ENCODE data around the gene PYGB.

- TF ChIP-seq BACH2 (CRISPR knock-in tag; IDR thresholded peaks at IDR 0.05; ENCODE audit: borderline replicate concordance) (no peak), RARB (CRISPR knock-in tag; IDR thresholded peaks at IDR 0.05) (no peak), TSHZ2 (CRISPR knock-in tag; IDR thresholded peaks at IDR 0.05) (no peak), ZNF565 (CRISPR knock-in tag; conservative IDR thresholded peaks at IDR 0.05; ENCODE audit: low read depth) (no peak), CREB5 (CRISPR knock-in tag; IDR thresholded peaks at IDR 0.05; ENCODE audit: low read depth) (no peak), TCF4 (CRISPR knock-in tag; IDR thresholded peaks at IDR 0.05; ENCODE audit: borderline replicate concordance) (no peak), ZFP3 (CRISPR knock-in tag; IDR thresholded peaks at IDR 0.05) (no peak), PATZ1 (CRISPR knock-in tag; IDR thresholded peaks at IDR 0.05; ENCODE audit: borderline replicate concordance) (no peak), SNAI2 (CRISPR knock-in tag; IDR thresholded peaks at IDR 0.05) (no peak), TOX (CRISPR knock-in tag; IDR thresholded peaks at IDR 0.05; ENCODE audit: borderline replicate concordance) (no peak), ARNTL (CRISPR knock-in tag; IDR thresholded peaks at IDR 0.05; ENCODE audit: borderline replicate concordance, low read depth) (no peak), GLIS3 (CRISPR knock-in tag; IDR thresholded peaks at IDR 0.05) (no peak)
Observed at GRCh38 chr20:25217161-25218108, 30.4 kb upstream of the PYGB start.
